H1 (cell line): ENCODE data around the gene TMEM151B. TPM values are rescaled to one million over a fixed set of nuclear protein-coding genes. Genes with fewer than 3 reads are reported as not detected.

ENCODE experiments used
- CTCF ChIA-PET: fragments of 300-600 bp; sonication (Branson Sonifier 250); formaldehyde crosslinking; loops from one replicate; lab custom pipeline; 2021; ENCODE audit not compliant: partially characterized antibody; lab: Charles Lee
- POLR2A ChIA-PET: fragments of 300-600 bp; sonication (Branson Sonifier 250); formaldehyde crosslinking; loops from one replicate; lab custom pipeline; 2021; ENCODE audit warnings: inconsistent platforms; ENCODE audit not compliant: partially characterized antibody; lab: Charles Lee
- DNase-seq, 2 experiments: peaks; one replicate each; pipeline versions ENCODE4 v3.0.0 to v3.0.0-alpha.2; 2010 to 2022; ENCODE audit warnings: low spot score in 2 of 2, low read depth in 1 of 2, mixed read lengths in 1 of 2
- FAIRE-seq: peaks from 2 replicates; lab custom pipeline; 2011; peaks lifted over from hg19 to GRCh38; lab: Jason Lieb, UNC
- H2AFZ ChIP-seq: 2 replicates; pipeline ENCODE4 v1.8.1; 2012; ENCODE audit warnings: low read length, inconsistent platforms
- H2AK5ac ChIP-seq: 2 replicates; pipeline ENCODE4 v1.6.1; 2013; ENCODE audit warnings: low read depth, low read length
- H2BK120ac ChIP-seq: replicated peaks from 2 replicates; pipeline ENCODE3; 2013; ENCODE audit warnings: low read depth, low read length, inconsistent platforms
- H2BK12ac ChIP-seq: 2 replicates; pipeline ENCODE4 v1.6.1; 2013; ENCODE audit warnings: low read depth, low read length
- H2BK15ac ChIP-seq: 2 replicates; pipeline ENCODE4 v1.6.1; 2013; ENCODE audit warnings: low read length
- H2BK20ac ChIP-seq: 2 replicates; pipeline ENCODE4 v1.6.1; 2013; ENCODE audit warnings: low read length
- H2BK5ac ChIP-seq: 2 replicates; pipeline ENCODE4 v1.6.1; 2013; ENCODE audit warnings: low read depth, low read length
- H3K14ac ChIP-seq: 2 replicates; pipeline ENCODE4 v1.6.1; 2013; ENCODE audit warnings: inconsistent platforms; ENCODE audit not compliant: insufficient read length
- H3K18ac ChIP-seq: 2 replicates; pipeline ENCODE4 v1.6.1; 2013; ENCODE audit warnings: low read length; ENCODE audit errors: extremely low read depth
- H3K23ac ChIP-seq: 2 replicates; pipeline ENCODE4 v1.6.1; 2013; ENCODE audit warnings: inconsistent platforms; ENCODE audit not compliant: insufficient read length
- H3K23me2 ChIP-seq: 2 replicates; pipeline ENCODE4 v1.6.1; 2013; ENCODE audit warnings: low read depth, low read length
- H3K27ac ChIP-seq: 2 replicates; pipeline ENCODE4 v1.6.1; 2011; ENCODE audit warnings: low read depth, low read length, inconsistent platforms
- H3K27me3 ChIP-seq, 4 experiments: replicated peaks in 1 of 4; 1 replicate in 1 of 4; 2 replicates in 3 of 4; pipeline versions ENCODE4 v1.6.1 to v1.8.1; 2011 to 2013; ENCODE audit warnings: low read length in 3 of 4, mild to moderate bottlenecking in 3 of 4, inconsistent platforms in 2 of 4, mixed read lengths in 2 of 4, moderate library complexity in 1 of 4; ENCODE audit not compliant: control insufficient read depth in 3 of 4, insufficient read depth in 3 of 4; ENCODE audit errors: extremely low read depth in 1 of 4
- H3K36me3 ChIP-seq, 4 experiments: 2 replicates each; pipeline versions ENCODE4 v1.6.1 to v1.8.1; 2011 to 2013; ENCODE audit warnings: mild to moderate bottlenecking in 4 of 4, low read length in 3 of 4, moderate library complexity in 2 of 4, control low read depth in 1 of 4, inconsistent platforms in 1 of 4; ENCODE audit not compliant: insufficient read depth in 4 of 4, control insufficient read depth in 2 of 4
- H3K4ac ChIP-seq: replicated peaks from 2 replicates; pipeline ENCODE3; 2013; ENCODE audit warnings: low read length, low read depth, mixed read lengths, inconsistent platforms; ENCODE audit not compliant: insufficient read length
- H3K4me1 ChIP-seq, 4 experiments: replicated peaks in 1 of 4; 1 replicate in 1 of 4; 2 replicates in 3 of 4; pipeline versions ENCODE4 v1.6.1 to v1.8.1; 2011 to 2013; ENCODE audit warnings: low read length in 3 of 4, inconsistent platforms in 2 of 4, mixed read lengths in 1 of 4; ENCODE audit not compliant: insufficient read depth in 4 of 4, control insufficient read depth in 3 of 4
- H3K4me2 ChIP-seq, 2 experiments: 2 replicates each; pipeline versions ENCODE4 v1.6.1 to v1.8.1; 2011 to 2013; ENCODE audit warnings: low read depth in 2 of 2, low read length in 2 of 2, control low read depth in 1 of 2, inconsistent platforms in 1 of 2, mild to moderate bottlenecking in 1 of 2; ENCODE audit not compliant: insufficient read depth in 1 of 2
- H3K4me3 ChIP-seq, 4 experiments: fragments of 200-600, 300-600 bp in 1 of 4; sonication (generic), shearing (Covaris generic), sonication (Bioruptor Twin) in 1 of 4; 2 replicates each; pipeline versions ENCODE4 v1.5.1 to v1.8.1; 2011 to 2016; ENCODE audit warnings: low read length in 4 of 4, low read depth in 3 of 4, control low read depth in 2 of 4, inconsistent platforms in 2 of 4, mild to moderate bottlenecking in 2 of 4, mixed read lengths in 1 of 4, moderate library complexity in 1 of 4; ENCODE audit not compliant: insufficient read depth in 2 of 4; ENCODE audit errors: extremely low read depth in 1 of 4
- H3K56ac ChIP-seq: replicated peaks from 2 replicates; pipeline ENCODE3; 2013; ENCODE audit warnings: low read depth, mild to moderate bottlenecking, mixed read lengths, low read length, inconsistent platforms; ENCODE audit not compliant: insufficient read length
- H3K79me1 ChIP-seq: 2 replicates; pipeline ENCODE4 v1.6.1; 2013; ENCODE audit warnings: low read depth, low read length, control low read depth
- H3K79me2 ChIP-seq, 2 experiments: 2 replicates each; pipeline versions ENCODE4 v1.6.1 to v1.8.1; 2012 to 2013; ENCODE audit warnings: low read length in 2 of 2, mild to moderate bottlenecking in 2 of 2, inconsistent platforms in 1 of 2; ENCODE audit not compliant: insufficient read depth in 2 of 2, control insufficient read depth in 1 of 2
- H3K9ac ChIP-seq, 4 experiments: replicated peaks in 1 of 4; 1 replicate in 1 of 4; 2 replicates in 3 of 4; pipeline versions ENCODE4 v1.6.1 to v1.8.1; 2011 to 2013; ENCODE audit warnings: low read depth in 3 of 4, low read length in 3 of 4, control low read depth in 2 of 4, mild to moderate bottlenecking in 2 of 4, moderate library complexity in 2 of 4, inconsistent platforms in 1 of 4; ENCODE audit errors: extremely low read depth in 1 of 4
- H3K9me3 ChIP-seq, 2 experiments: 2 replicates each; pipeline versions ENCODE4 v1.6.1 to v1.8.1; 2012 to 2013; ENCODE audit warnings: mild to moderate bottlenecking in 2 of 2, moderate library complexity in 2 of 2, control low read depth in 1 of 2, inconsistent platforms in 1 of 2, low read depth in 1 of 2, low read length in 1 of 2, mixed read lengths in 1 of 2; ENCODE audit not compliant: insufficient read depth in 2 of 2
- H4K20me1 ChIP-seq, 2 experiments: replicated peaks in 1 of 2; 2 replicates each; pipeline versions ENCODE3 to v1.8.1; 2011 to 2013; ENCODE audit warnings: inconsistent platforms in 2 of 2, low read length in 2 of 2, mild to moderate bottlenecking in 1 of 2; ENCODE audit not compliant: insufficient read depth in 2 of 2, control insufficient read depth in 1 of 2
- H4K5ac ChIP-seq: 2 replicates; pipeline ENCODE4 v1.6.1; 2013; ENCODE audit warnings: low read length, low read depth, mixed read lengths, inconsistent platforms; ENCODE audit not compliant: insufficient read length
- H4K8ac ChIP-seq: 2 replicates; pipeline ENCODE4 v1.8.0; 2013; ENCODE audit warnings: mild to moderate bottlenecking, moderate library complexity, low read length, inconsistent platforms; ENCODE audit not compliant: insufficient read depth; ENCODE audit errors: extremely low read depth
- H4K91ac ChIP-seq: replicated peaks from 2 replicates; pipeline ENCODE3; 2013; ENCODE audit warnings: low read length, mixed read lengths, inconsistent platforms; ENCODE audit not compliant: insufficient read length
- BCL11A ChIP-seq, 2 experiments: IDR thresholded peaks; one replicate each; pipeline ENCODE4 v1.6.1; 2011; ENCODE audit warnings: low read depth in 2 of 2, low read length in 2 of 2, mild to moderate bottlenecking in 2 of 2
- GABPA ChIP-seq: IDR thresholded peaks from 2 replicates; pipeline ENCODE4 v1.6.1; 2011; ENCODE audit warnings: mild to moderate bottlenecking, low read length, moderate library complexity, borderline replicate concordance; ENCODE audit not compliant: insufficient read depth
- HDAC2 ChIP-seq, 2 experiments: fragments of 300-600 bp in 1 of 2; sonication (generic) in 1 of 2; IDR thresholded peaks; 2 replicates each; pipeline ENCODE4 v1.6.1; 2011 to 2012; ENCODE audit warnings: low read depth in 2 of 2, low read length in 2 of 2, mild to moderate bottlenecking in 2 of 2, moderate library complexity in 2 of 2, borderline replicate concordance in 1 of 2, inconsistent platforms in 1 of 2
- JUND ChIP-seq: IDR thresholded peaks from 2 replicates; pipeline ENCODE4 v1.6.1; 2011; ENCODE audit warnings: mild to moderate bottlenecking, improper control_type of control experiment, low read length
- KDM5A ChIP-seq: fragments of 200-600 bp; IDR thresholded peaks from 2 replicates; pipeline ENCODE4 v1.7.1; 2012; ENCODE audit warnings: mild to moderate bottlenecking, low read length, inconsistent platforms, mixed read lengths
- NRF1 ChIP-seq: IDR thresholded peaks from 2 replicates; pipeline ENCODE4 v1.6.1; 2011; ENCODE audit warnings: mild to moderate bottlenecking, low read depth, low read length, improper control_type of control experiment
- SIX5 ChIP-seq: IDR thresholded peaks from 2 replicates; pipeline ENCODE4 v1.6.1; 2011; ENCODE audit warnings: mild to moderate bottlenecking, low read depth, low read length
- SP2 ChIP-seq: IDR thresholded peaks from 2 replicates; pipeline ENCODE4 v1.6.1; 2012; ENCODE audit warnings: mild to moderate bottlenecking, low read length, inconsistent platforms
- SRF ChIP-seq: IDR thresholded peaks from 2 replicates; pipeline ENCODE4 v1.6.1; 2011; ENCODE audit warnings: mild to moderate bottlenecking, low read depth, low read length, moderate library complexity
- TAF1 ChIP-seq: IDR thresholded peaks from 2 replicates; pipeline ENCODE4 v1.6.1; 2011; ENCODE audit warnings: mild to moderate bottlenecking, low read depth, low read length
- TCF12 ChIP-seq: IDR thresholded peaks from 2 replicates; pipeline ENCODE4 v1.6.1; 2011; ENCODE audit warnings: low read depth, mild to moderate bottlenecking, low read length
- WGBS, 2 experiments: shearing (Covaris generic) in 1 of 2; methylation state at CpG; one replicate each; pipeline versions ENCODE4 v1.1.6 to v1.1.7; 2013 to 2015; ENCODE audit warnings: low lambda C conversion rate in 2 of 2, mixed read lengths in 2 of 2, inconsistent platforms in 1 of 2, low coverage in 1 of 2, missing lambda C conversion rate in 1 of 2; ENCODE audit not compliant: insufficient replicate concordance in 2 of 2, insufficient coverage in 1 of 2, insufficient read length in 1 of 2; ENCODE audit errors: extremely low coverage in 1 of 2, missing lambda C conversion rate in 1 of 2; 5-methylcytosine and 5-hydroxymethylcytosine counted together
- polyA plus RNA-seq, 7 experiments: library from polyadenylated mRNA; depleted of rRNA in 3 of 7; stranded (reverse) in 5 of 7; unstranded in 2 of 7; fragments of >200 nt in 5 of 7; fragments of 200-250 nt in 2 of 7; gene quantifications; 1 replicate in 5 of 7; 2 replicates in 1 of 7; 4 replicates in 1 of 7; pipeline versions ENCODE4 v1.2.1 to v1.2.3, GENCODE V29; 2011 to 2013; ENCODE audit warnings: missing spikeins in 2 of 7, mixed read lengths in 2 of 7
- total RNA-seq: library from RNA; stranded (reverse); fragmentation: NEBNext Ultra II Directional; extraction: Animal tissue kit (Norgen Biotek cat#: 25700); gene quantifications from 2 replicates; pipeline ENCODE4 v1.2.1, GENCODE V29; 2021

TMEM151B gene
- total and polyA plus RNA-seq, 2 of the 8 experiments (the other 6 are each of a cell fraction or from before 2014, with no cell fraction given), result 8.0 to 15.5 TPM

- Histone ChIP-seq H3K14ac (peak within 1 kb of the TSS; percentile 43), H4K91ac (peak within 1 kb of the TSS; percentile 95), H2BK120ac (no peak within 1 kb of the TSS), H4K5ac (peak within 1 kb of the TSS; percentile 61), H2BK20ac (no peak within 1 kb of the TSS), H3K4me1 (peaks cover 7 to 18% (median 14%) of the 10 kb centered on the region in 4 experiments), H3K36me3 (peaks cover 35 to 40% (median 36%) of the 10 kb centered on the region in 4 experiments), H3K23ac (no peak within 1 kb of the TSS), H4K20me1 (peaks cover 31 to 37% of the 10 kb centered on the region in 2 experiments), H3K4me2 (peak within 1 kb of the TSS; percentile 92 to 96), H3K4me3 (peak within 1 kb of the TSS; percentile 55 to 100 (median 98)), H3K27ac (peak within 1 kb of the TSS; percentile 95), H3K18ac (peak within 1 kb of the TSS; percentile 89), H3K9ac (peak within 1 kb of the TSS; percentile 86 to 96 (median 92)), H3K56ac (peak within 1 kb of the TSS; percentile 75), H3K4ac (peak within 1 kb of the TSS; percentile 80), H2AK5ac (peak within 1 kb of the TSS; percentile 94; the same call in 1 of the 2 replicates), H2BK15ac (no peak within 1 kb of the TSS), H2BK5ac (peak within 1 kb of the TSS; percentile 95), H3K27me3 (no peaks in the 10 kb centered on the region), H4K8ac (peak within 1 kb of the TSS; percentile 95), H3K79me1 (no peaks in the 10 kb centered on the region; the same call in 1 of the 2 replicates), H3K79me2 (peaks cover 27 to 45% of the 10 kb centered on the region in 2 experiments), H2AFZ (peak within 1 kb of the TSS; percentile 64; the same call in 1 of the 2 replicates), H3K23me2 (peaks cover 12% of the 10 kb centered on the region), H3K9me3 (no peaks in the 10 kb centered on the region), H2BK12ac (peak within 1 kb of the TSS; percentile 84; the same call in 1 of the 2 replicates)
- FAIRE-seq (no peak), DNase-seq (peak; percentile 94 to 97)
- 1% methylated on average over 31 of the region's 34 CpGs; no CpG with 5 or more reads in 1 of the 2 experiments for WGBS, 2 experiments
- ChIA-PET POLR2A (interaction anchor here (0.5 to 18.9 kb wide), 73 partner anchors 7 to 723 kb away, joined by 3 to 581 read pairs (median 5); partner anchors contain the start of genes AARS2, CAPN11, CDC5L and GTPBP2), CTCF (interaction anchor here (0.6 to 8.1 kb wide), 13 partner anchors 8 to 78 kb away, joined by 3 to 102 read pairs (median 5); partner anchors contain the start of genes MYMX, SLC29A1 and SLC35B2)
- TF ChIP-seq NRF1 (no peak; the same call in 1 of the 2 replicates), HDAC2 (IDR thresholded peaks at IDR 0.05; ENCODE audit: borderline replicate concordance in 1 of 2, low read depth in 2 of 2, low read length in 2 of 2) (no peak), SRF (no peak), KDM5A (no peak), GABPA (no peak), TCF12 (peak; percentile 63; the same call in 1 of the 2 replicates), BCL11A (IDR thresholded peaks at IDR 0.05; ENCODE audit: low read depth in 2 of 2, low read length in 2 of 2) (no peak), JUND (peak; percentile 73), SP2 (no peak), TAF1 (peak; percentile 100), SIX5 (peak; percentile 18; the same call in 1 of the 2 replicates)
These were observed 23.4 kb upstream of the TMEM151B start, which contains the start of gene HSP90AB1 for GRCh38 chr6:44246663-44247337. Gene HSP90AB1 (plus strand): TSS chr6:44247101. CDS start chr6:44248630, 1,529 bp downstream.
